ENCODE results near the gene NANS.
"Not testable (repeated sequence)": the region's sequence is repeated elsewhere in the genome, so short reads cannot be mapped to it uniquely, and the experiment has no call there.

Gene NANS

DNA sequence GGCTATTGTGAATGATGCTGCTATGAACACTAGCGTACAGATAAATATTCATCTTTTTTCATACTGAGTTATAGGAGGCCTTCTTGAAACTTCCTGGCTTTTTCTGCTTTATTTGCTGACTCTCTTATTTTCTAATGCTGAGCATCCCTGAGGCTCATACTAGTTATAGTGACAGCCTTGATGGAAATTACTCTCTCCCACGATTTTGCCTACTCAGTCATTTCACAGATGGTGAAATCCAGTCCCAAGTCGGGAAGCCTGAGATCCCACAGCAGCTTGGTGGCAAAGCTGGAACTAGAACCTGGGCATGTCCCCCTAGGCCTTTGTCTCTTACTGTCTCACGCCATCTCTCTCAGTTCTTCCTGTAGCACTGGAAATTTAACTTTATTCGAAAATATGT is 22.4 kb downstream of the NANS start:
- DNase-seq (ENCODE audit: low spot score), result no peak

DNA sequence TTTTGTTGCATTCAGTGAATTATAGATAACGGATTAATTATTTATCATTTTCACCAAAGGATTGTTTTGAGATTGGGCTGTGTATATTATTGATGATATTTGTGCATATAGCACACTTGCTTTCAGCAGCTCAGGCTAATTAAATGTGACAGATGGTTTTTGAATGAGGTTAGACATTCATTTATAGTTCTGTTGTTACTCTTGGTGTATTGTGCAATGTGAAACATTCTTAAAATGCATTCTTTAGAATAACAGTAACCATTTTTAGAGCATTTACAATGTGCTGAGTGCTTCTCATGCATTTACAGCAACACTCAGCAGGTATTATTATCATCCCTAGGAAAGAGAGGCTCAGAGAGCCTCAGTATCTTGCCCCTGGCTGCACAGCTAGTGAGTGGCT is 23.8 kb downstream of the NANS start:
- DNase-seq (ENCODE audit: low spot score), result no peak

DNA sequence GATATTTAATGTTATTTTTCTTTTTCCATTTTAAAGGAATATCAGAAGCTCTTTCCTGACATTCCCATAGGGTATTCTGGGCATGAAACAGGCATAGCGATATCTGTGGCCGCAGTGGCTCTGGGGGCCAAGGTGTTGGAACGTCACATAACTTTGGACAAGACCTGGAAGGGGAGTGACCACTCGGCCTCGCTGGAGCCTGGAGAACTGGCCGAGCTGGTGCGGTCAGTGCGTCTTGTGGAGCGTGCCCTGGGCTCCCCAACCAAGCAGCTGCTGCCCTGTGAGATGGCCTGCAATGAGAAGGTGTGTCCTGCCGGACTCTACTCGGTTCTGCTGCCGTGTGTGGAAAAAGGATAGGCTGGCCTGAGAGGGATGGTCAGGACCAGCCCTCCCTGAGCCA is 24.2 kb downstream of the NANS start:
- DNase-seq (ENCODE audit: low spot score), result no peak

DNA sequence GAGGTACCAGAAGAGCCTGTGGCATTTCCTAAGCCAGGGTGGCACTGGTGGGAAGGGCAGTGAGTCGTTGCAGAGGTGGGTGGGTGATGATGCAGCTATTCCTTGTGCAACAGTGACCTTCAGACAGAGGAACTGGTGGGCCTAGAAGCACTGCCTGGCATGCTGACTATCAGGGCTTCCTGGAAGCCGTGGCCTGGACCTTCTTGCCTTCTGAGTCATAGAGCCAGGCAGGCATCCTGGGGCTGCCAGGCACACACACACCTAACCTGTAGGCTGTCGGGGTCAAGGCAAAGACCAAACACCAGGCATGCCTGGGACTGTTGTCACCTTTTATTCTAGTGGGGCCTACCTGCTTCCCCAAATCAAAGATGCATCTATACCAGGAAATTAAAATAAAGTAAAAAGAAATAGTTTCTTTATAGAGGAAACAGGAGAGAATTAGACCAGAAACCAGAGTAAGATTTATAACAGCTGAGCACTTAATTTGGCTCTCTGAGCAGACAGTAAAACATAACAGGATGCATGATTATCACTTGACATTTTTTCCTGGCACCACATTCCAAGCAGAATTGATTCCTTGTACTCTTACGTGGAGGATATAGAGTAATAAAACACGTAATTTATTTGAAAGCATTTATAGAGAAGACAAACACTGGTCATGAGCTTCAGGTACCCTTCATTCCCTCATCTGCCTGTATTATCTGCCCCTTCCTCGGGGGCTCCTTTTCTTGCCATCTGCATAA is 25.1 kb downstream of the NANS start:
- DNase-seq (ENCODE audit: low spot score), result peak; percentile 26

DNA sequence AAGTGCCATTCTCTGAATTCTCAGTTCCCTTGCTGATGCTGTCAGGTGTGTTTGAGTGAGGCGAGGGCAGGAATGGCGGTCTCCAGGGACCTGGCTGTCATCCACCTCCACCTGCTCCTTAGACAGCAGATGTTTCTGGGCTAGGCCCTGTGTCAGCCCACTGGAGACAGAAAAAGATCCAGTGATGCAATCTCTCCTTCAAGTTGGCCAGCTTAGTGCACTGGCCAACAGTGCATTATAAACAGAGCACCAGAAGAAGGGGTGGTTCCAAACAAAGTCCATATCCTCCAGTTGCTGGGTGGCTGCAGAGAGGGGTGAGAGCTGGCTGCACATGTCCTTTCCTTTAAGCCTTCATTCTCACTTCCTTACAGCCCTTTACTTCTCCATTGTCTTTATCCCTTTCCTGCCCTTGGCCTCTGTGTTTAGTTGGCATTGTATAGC is 26.5 kb downstream of the NANS start:
- DNase-seq (ENCODE audit: low spot score), result no peak

DNA sequence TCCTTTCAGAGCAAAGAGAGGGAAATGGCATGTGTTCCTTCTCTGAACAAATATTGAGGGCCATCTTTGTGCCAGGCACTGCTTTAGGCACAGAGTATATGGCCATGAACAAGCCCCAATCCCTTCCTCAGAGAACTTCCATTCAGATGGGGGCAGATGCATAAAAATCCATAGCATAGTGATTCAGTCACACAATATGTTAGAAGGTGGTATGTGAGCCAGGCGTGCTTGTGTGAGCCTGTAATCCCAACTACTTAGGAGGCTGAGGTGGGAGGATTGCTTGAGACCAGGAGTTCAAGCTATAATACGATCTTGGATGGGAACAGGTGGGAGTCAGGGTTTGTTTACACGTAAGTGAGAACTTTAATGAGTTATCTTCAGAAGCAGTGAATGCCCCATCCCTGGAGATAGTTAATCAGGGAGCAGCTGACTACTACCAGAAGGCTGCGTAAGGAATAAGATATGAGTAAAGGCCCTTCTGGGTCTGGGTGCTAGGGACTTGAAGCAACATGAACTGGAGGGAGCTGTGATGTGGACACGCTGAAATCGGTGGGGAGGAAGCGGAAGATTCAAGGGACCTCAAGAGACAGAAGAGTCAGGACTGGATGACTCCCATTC is 27.1 kb downstream of the NANS start:
- DNase-seq (ENCODE audit: low spot score), result no peak

DNA sequence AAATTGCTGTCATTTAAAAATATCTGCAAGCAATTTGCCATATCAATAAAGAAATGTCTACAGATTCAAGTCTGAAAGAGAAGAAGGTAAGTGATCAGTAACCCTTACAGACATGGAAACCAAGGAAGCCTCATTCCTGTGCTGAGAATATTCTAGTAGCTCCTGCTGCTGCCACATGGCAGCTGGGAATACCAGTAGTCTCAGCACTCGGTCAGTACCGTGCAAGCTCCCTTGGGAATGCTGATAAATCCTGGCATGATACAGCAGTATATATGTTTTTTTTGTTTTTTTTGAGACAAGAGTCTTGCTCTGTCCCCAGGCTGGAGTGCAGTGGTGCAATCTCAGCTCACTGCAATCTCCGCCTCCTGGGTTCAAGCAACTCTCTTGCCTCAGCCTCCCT is 27.9 kb downstream of the NANS start:
- no peak for DNase-seq (ENCODE audit: low spot score)

DNA sequence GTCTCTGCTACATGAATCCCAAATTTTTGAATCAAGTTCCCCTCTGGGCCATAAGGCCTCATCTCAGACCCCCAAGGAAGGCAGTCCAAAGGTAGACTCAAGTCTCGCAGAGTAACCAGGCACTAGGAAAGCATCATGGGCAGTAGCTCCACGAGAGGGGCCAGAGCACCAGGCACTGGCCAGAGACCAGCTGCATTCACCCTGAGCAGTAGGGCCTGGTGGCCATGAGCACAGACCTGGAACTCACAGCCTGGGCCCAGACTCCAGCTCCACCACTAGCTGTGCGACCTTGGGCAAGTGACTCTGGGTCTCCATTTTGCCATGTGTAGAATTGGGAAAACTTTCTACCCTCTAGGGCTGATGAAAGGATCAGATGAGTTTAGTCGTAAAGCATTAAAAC is 28.5 kb downstream of the NANS start:
- no peak for DNase-seq (ENCODE audit: low spot score)

DNA sequence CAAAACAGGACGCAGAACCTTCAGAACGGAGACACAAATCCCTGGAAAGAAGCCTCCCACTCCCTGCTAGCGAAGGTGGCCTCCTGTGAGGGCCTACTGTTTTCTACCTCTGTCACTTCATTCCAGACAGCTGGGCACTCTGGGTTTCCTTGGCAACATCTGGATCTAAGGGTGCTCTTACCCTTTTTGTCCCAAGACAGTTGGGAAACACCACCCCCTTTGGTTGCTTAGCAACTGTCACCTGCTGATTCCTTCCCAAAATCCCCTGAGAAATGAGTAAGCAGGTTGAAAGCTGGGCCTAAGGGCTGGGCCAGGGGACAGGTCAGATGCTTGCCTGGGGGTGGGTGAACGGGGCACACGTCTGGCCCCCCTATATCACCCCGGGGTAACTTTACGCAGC is 29.4 kb downstream of the NANS start:
- DNase-seq (ENCODE audit: low spot score), result no peak

DNA sequence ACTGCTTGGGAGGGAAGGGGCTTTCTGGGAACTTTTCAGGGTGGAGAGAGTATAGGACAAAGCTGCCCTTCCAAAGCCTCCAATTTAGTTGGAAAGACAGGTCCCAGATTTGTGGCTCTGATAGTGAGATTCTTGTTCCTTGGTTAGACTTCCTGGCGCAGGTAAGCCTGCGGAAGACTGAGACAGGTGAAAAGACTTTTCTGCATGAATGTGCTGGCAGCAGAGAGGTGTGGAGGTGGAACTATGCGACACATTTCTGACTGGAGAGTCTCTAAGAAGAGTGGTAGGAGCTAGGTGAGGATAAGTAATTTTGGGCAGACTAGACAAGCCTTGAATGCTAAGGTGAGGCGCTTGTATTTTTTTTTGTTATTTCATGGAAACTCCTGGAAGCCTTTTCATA is 29.9 kb downstream of the NANS start:
- no peak for DNase-seq (ENCODE audit: low spot score)

DNA sequence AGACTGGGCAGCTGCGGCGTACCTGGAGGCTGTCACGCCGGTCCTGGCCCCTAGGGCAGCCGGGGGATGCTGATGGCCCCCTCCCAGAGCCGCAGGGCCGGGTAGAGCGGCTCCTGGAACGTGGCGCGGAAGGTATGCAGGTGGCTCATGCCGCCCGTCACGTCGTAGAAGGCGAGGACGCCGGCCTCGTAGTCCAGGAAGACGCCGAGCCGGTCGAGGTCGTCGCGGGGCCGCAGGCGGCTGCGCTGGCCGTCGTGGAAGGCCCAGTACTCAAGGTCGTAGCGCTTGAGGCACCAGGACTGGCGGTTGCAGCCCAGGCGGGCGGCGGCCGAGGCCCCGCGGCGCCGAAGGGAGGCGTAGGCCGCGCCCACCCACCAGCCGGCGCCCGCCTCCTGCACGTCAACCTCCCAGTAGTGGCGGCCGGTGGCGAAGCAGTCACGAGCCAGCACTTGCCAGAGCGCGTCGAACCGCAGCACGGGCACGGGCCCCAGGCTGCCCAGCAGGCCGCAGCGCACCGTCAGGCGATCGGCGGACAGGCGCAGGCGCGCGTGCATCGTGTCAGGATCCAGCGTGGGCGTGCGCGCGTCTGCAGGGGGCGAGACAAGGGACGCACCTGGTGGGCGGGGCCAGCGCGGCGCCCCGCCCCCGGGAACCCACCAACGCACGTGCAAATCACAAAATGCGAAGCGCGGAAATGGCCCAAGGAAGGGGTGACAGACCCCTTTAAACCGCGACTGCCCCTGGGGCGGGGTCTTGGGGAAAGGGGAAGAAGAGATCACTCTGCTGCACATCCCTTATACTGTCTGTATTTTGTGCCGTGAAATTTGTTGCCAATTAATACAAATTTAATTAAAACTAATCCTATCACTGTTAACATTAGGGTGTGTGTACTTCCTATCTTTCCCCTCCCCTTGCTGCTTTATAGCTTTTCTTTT is 31.2 kb downstream of the NANS start:
- DNase-seq (ENCODE audit: low spot score), result no peak

DNA sequence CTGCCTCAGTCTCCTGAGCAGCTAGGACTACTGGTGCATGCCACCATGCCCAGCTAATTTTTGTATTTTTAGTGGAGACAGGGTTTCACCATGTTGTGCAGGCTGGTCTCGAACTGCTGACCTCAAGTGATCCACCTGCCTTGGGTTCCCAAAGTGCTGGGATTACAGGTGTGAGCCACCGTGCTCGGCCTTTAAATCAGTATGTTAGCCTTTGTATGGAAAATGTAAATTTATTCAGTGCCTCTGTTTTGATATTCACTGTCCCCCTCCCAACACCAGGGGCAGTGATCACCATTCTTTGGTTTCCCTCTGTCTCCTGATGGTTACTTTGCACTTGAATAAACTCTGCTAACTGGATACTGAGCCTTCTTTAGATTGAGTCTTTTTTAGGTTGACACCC is 34.1 kb downstream of the NANS start:
- not testable (repeated sequence) for DNase-seq (ENCODE audit: low spot score)

DNA sequence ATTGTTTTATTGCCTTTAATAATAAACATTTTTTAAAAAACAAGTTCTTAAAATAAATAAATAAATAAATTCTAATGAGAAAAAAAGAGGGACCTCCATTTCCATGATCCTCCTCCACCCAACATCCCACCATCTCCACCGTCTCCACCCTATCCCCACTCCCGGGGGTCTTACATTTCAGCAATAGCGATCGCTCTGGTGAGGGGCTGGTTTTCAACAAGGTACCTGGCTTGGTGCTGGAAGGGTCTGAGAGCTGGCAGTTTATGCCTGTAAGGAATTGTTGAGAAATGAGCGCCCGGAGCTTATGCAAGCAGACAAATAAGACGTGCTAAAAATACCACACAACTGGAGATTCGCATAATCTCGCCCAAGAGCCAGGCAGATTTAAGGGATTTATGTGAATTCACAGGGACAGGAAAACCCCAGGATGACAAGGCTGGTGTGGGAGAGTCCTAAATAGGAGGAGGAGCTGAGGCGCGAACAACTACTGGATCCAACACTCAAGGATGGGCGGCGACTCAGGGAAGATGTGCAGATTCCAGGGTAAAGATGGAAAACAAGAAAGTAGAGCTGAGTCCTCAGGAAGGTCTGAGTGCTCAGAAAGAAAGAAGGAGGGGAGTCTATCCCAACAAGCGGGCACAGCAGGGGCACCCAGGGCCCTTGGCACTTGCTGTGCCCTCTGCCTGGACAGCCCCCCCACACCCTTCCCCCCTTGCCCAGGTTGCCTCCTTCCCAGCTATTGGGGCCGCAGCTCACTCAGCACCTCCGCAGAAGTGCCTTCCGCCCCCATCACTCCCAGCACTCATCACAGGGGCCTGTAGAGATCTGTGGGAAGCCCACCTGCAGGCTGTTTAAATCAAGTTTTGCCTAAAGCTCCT is 35.4 kb downstream of the NANS start:
- DNase-seq (ENCODE audit: low spot score), result no peak

DNA sequence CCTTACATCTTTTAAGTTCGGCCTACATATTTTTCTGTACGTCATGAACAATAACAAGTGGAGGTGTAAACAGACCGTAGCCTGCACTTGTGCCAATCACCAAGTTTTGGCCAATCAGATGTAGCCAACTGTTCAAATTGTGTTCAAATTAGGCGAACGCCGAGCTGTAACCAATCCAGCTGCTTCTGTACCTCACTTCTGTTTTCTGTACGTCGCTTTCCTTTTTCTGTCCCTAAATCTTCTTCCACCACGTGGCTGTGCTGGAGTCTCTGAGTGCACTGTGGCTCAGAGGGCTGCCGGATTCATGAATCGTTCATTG is 36.0 kb downstream of the NANS start:
- no peak for DNase-seq (ENCODE audit: low spot score)

DNA sequence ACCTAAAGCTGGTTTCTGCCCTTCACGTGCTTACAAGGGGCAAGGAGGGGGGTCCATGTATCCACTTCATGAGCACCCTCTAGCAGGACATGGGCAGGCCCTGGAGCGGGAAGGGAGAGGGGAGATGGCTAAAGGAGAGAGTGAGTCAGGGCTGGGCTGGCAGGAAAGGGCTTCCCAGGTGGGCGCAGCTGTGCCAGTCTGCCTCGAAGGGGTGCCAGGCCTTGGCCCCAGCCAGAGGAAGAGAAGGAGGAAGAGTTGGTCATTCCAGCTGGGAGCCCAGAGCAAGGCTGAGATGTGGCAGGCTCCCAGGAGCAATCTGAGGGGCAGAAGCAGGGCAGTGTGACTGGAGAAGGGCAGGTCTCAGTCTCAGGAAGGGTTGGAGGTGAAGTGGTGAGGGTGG is 37.8 kb downstream of the NANS start:
- no peak for DNase-seq (ENCODE audit: low spot score)

DNA sequence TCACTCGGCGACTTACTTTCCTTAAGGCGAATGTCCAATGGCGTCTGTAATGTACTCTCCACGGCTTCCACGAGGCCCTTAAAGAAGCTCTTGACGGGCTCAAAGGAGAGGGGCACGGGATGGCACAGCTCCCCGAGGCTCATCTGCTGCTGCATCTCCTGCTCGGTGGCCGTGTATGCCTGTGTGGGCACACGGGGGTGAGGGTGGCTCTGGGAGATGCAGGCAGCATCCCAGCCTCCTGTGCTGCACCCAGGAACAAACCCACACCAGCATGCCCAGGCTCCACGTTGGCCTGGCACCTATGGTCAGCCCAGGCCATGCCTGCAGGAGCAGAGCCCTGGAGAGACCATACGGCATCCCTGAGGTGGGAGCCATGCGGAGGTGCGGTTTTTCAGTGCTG is 38.3 kb downstream of the NANS start:
- DNase-seq (ENCODE audit: low spot score), result no peak

DNA sequence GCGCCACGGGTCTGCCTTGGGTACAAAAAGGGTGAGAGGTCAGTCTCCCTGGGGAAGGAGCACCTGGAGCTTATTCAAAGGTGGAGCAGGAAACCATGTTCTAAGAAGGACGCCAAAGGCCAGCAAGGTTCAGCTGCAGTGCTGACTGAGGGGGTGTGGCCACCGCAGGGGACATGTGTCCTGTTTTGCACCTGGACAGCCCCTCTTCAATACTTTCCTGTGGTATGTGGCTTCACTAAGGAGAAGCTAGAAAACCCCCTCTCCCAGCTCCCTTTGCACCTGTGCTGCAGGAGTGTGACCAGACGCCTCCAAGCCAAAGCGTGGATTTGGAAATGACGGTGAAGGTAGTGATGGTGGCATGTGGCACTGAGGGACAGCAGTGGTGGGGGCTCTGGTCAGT is 38.9 kb downstream of the NANS start:
- DNase-seq (ENCODE audit: low spot score), result no peak

DNA sequence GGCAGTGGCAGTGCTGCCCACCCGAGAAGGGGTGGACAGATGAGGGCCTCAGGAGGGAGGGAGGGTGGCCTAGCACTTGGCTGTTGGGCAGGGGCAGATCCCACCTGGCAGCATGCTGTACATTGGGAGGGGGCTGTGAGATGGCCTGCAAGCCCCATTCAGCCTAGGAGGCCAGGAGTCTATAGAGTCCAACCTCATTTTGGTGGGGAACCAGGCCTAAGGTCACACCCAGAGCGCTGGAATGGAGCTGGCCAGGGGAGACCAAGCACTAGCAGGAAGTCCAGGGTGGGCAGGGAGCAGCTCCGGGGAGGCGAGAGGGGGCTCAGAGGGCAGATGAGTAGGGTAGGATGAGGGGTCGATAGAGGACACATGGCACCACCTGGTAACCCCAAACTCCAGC is 39.6 kb downstream of the NANS start:
- DNase-seq (ENCODE audit: low spot score), result no peak

DNA sequence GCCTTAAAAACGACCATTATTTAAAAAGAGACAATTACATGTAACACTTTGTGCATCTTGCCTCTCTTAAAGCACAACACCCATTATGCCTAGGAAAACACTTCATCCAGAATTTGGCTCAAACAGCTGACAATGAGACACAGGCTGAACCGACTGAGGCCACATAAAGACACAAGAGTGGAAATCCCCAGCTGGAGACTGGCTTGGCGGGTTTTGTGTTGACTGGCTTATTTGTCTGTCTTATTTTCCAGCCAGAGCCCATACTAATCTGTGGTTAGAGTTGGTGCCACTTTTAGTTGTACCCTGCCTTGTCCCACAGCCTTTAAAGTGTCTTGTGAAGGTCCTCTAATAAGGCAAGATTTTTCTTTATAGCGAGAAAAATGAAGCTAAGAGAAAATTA is 41.3 kb downstream of the NANS start:
- no peak for DNase-seq (ENCODE audit: low spot score)

DNA sequence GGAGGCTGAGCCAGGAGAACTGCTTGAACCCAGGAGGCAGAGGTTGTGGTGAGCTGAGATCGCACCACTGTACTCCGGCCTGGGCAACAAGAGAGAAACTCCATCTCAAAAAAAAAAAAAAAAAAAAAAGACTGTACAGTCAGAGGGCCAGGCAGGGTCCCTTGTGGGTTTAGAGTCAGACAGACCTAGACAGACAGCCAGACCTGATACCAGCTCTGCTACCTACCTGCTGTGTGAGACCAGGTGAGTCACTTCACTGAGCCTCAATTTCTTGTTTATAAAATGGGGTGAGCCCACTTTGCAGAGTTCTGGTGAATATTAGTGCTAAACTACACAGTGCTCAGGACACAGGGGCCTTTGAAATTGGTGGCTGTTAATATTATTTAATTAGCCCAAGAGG is 42.8 kb downstream of the NANS start:
- no peak for DNase-seq (ENCODE audit: low spot score)

DNA sequence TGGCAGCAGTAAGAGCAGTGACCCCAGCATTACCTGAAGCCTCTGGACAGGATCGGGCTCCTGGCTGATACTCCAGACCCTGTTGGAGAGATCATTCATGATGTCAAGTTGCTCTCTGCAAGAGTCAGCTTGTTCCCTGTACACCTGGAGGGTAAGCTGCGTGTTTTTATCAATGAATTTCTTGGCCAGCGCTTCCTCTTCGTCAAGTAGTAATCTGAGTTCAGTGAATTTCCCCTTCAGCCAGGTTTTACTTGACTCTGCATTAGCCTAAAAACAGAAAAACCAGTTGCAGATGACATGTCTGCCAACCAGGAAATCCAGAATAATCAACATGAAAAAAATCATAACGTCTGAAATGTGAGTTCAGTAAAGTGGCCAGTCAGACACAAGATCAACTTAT is 43.4 kb downstream of the NANS start:
- DNase-seq (ENCODE audit: low spot score), result no peak

DNA sequence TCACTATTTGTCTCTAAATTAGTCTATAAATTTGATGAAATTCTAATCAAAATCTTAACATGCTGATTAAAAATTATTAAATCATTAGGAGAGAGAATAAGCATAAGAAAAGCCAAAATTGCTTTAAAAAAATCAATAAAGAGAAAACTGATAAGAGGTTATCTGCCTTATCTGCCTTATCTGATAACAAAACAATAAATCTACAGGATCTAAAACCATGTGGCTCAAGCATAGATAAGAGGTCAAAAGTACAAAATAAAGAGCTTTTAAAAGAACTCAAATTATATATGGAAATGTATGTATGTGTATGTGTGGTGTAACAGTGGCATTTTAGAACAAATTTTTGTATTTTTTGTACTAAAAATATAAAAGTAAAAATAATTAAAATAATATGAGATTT is 43.9 kb downstream of the NANS start:
- peak; percentile 20 for DNase-seq (ENCODE audit: low spot score)
